ENCODE data around the gene AVPR1B. TPM values are rescaled to one million over a fixed set of nuclear protein-coding genes. Genes with fewer than 3 reads are reported as not detected.

AVPR1B gene
- total RNA-seq, 1 experiment from 2014 or later, result 0.22 TPM

DNA sequence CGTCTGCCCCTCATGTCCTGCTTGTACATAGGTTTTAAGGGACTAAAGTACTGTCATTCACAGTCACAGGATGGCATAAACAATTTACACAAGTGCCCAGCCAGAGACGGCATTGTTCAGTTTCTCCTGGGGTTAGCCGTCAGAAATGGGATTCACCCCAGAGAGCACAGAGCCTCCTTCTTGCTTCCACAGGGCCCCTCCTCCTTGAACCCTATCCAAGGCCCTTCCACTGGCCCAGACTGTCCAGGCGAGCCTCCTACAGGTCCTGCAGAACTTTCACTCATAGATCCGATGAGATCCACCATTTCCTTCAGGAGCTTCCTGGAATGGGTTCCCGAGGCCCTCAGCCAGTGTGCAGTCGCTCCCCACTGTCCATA, 10.0 kb downstream of the AVPR1B start:
- Histone ChIP-seq H3K9me2 (replicated peaks; ENCODE audit: low read length) (no peaks in the 10 kb centered on the region), H4K20me1 (ENCODE audit: low read length) (no peaks in the 10 kb centered on the region), H2AFZ (ENCODE audit: low read length) (no peak overlapping the region), H3K4me2 (ENCODE audit: low read length) (no peak overlapping the region), H3K27me3 (ENCODE audit: low read length) (peaks cover 8% of the 10 kb centered on the region; the same call in 1 of the 2 replicates), H3F3A (ENCODE audit: low read length, unreplicated experiment) (no peaks in the 10 kb centered on the region), H3K36me3 (ENCODE audit: low read depth, low read length) (no peaks in the 10 kb centered on the region), H3K9me3 (ENCODE audit: low read length) (no peaks in the 10 kb centered on the region), H3K79me2 (ENCODE audit: low read length) (no peaks in the 10 kb centered on the region), H3K4me1 (ENCODE audit: insufficient read depth, low read length) (no peaks in the 10 kb centered on the region), H3K27ac (ENCODE audit: low read length) (no peak overlapping the region), H3K9ac (ENCODE audit: low read length) (no peak overlapping the region), H3K4me3 (ENCODE audit: low read length) (no peak overlapping the region)
- intact Hi-C loops (cut with micrococcal nuclease), result no loop called here
- ChIA-PET POLR2A (ENCODE audit: unreplicated experiment) (interaction anchor here (0.5 kb wide), 1 partner anchor 336 kb away, joined by 6 read pairs; no protein-coding TSS in a partner anchor), CTCF (interaction anchor here (0.6 to 1.9 kb wide), 5 partner anchors 77 to 188 kb away, joined by 3 to 17 read pairs (median 6); no protein-coding TSS in a partner anchor)
- TF ChIP-seq EZH2phosphoT487 (IDR thresholded peaks at IDR 0.05; ENCODE audit: borderline replicate concordance, low read length) (no peak), EZH2 (IDR thresholded peaks at IDR 0.05; ENCODE audit: low read length, unreplicated experiment) (no peak)
- TF ChIP-seq, protein P1, sequence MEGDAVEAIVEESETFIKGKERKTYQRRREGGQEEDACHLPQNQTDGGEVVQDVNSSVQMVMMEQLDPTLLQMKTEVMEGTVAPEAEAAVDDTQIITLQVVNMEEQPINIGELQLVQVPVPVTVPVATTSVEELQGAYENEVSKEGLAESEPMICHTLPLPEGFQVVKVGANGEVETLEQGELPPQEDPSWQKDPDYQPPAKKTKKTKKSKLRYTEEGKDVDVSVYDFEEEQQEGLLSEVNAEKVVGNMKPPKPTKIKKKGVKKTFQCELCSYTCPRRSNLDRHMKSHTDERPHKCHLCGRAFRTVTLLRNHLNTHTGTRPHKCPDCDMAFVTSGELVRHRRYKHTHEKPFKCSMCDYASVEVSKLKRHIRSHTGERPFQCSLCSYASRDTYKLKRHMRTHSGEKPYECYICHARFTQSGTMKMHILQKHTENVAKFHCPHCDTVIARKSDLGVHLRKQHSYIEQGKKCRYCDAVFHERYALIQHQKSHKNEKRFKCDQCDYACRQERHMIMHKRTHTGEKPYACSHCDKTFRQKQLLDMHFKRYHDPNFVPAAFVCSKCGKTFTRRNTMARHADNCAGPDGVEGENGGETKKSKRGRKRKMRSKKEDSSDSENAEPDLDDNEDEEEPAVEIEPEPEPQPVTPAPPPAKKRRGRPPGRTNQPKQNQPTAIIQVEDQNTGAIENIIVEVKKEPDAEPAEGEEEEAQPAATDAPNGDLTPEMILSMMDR (conservative IDR thresholded peaks at IDR 0.05; ENCODE audit: low read depth, low read length), result no peak
- ATAC-seq, result no peak
- BruUV-seq (replicated peaks), result no TSS peak
- no peak for DNase-seq

DNA sequence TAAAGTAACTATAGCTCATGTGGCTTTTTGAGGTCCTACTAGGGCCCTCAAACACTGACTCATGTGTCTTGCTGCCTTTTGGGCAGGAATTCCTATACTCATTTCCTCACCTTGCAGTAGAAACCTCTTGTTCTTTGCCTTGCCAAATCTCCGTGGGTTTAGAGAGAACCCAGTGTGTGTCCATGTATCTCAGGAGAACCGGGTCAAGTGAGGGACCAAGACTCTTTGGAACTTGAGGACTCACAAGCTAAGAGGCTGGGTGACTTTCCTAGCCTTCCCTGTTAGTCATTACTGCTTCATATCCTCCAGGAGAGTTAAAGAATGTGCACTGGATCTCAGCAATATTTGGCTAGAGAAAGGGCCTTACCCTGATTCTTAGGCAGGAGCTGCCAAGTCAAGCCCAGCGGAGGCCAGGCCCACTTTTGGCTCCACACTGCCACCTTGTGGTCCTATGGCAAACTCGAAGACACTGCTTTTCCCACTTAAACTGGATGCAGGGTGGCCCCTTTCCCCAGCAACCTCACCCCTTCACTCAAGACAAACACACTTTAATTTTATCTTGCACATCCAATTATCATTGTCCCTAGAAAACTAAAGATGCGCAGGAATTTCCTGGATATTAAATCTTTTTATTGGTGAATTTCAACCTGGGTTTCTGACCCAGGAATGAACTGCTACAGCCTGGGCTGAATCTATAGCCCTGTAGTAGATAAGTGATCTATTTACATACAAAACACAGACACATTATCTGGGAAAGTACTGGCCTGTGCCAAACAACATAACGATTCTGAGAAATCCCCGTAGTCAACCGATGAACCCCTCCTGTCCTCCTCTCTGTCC, 10.6 kb downstream of the AVPR1B start:
- peaks cover 14% of the 10 kb centered on the region for H3K27me3 ChIP-seq (ENCODE audit: low read length)
- H3K4me1 ChIP-seq (ENCODE audit: insufficient read depth, low read length), result no peaks in the 10 kb centered on the region
- no peak for TF ChIP-seq EZH2phosphoT487 (IDR thresholded peaks at IDR 0.05; ENCODE audit: borderline replicate concordance, low read length)
- TF ChIP-seq, protein P1 (conservative IDR thresholded peaks at IDR 0.05; ENCODE audit: low read depth, low read length), result peak; percentile 96
- no peaks in the 10 kb centered on the region for H3K36me3 ChIP-seq (ENCODE audit: low read depth, low read length)
- intact Hi-C loops (cut with micrococcal nuclease), result loop anchor here (1.0 kb wide), 4 partner anchors 76 to 315 kb away; no protein-coding TSS in a partner anchor
- DNase-seq (peak; percentile 92), ATAC-seq (peak; percentile 97)
- no TSS peak for BruUV-seq (replicated peaks)
- H3K4me2 ChIP-seq (ENCODE audit: low read length), result no peak overlapping the region
- H3K27ac ChIP-seq (ENCODE audit: low read length), result no peak overlapping the region
- CTCF ChIA-PET, result interaction anchor here (1.0 to 1.9 kb wide), 4 partner anchors 76 to 188 kb away, joined by 6 to 17 read pairs (median 8); no protein-coding TSS in a partner anchor
- H4K20me1 ChIP-seq (ENCODE audit: low read length), result no peaks in the 10 kb centered on the region
- H2AFZ ChIP-seq (ENCODE audit: low read length), result no peak overlapping the region
- POLR2A ChIA-PET (ENCODE audit: unreplicated experiment), result interaction anchor here (0.5 to 0.7 kb wide), 2 partner anchors 336 to 937 kb away, joined by 6 to 9 read pairs; no protein-coding TSS in a partner anchor
- H3K9me2 ChIP-seq (replicated peaks; ENCODE audit: low read length), result no peaks in the 10 kb centered on the region
- H3F3A ChIP-seq (ENCODE audit: low read length, unreplicated experiment), result no peaks in the 10 kb centered on the region
- no peak overlapping the region for H3K9ac ChIP-seq (ENCODE audit: low read length)
- H3K9me3 ChIP-seq (ENCODE audit: low read length), result no peaks in the 10 kb centered on the region
- H3K4me3 ChIP-seq (ENCODE audit: low read length), result no peak overlapping the region
- H3K79me2 ChIP-seq (ENCODE audit: low read length), result no peaks in the 10 kb centered on the region

Measured in PC-3 (cell line).